ENCODE results near the gene L2HGDH. TPM values are rescaled to one million over a fixed set of nuclear protein-coding genes. Genes with fewer than 3 reads are reported as not detected.
A peak's percentile ranks its signal among the peaks of the same experiment; 100 is the strongest.

L2HGDH gene
- total and polyA plus RNA-seq, 9 of the 15 experiments (the other 6 are each of a cell fraction or from before 2014, with no cell fraction given), result 1.7 to 16.1 (median 10.5) TPM

DNA sequence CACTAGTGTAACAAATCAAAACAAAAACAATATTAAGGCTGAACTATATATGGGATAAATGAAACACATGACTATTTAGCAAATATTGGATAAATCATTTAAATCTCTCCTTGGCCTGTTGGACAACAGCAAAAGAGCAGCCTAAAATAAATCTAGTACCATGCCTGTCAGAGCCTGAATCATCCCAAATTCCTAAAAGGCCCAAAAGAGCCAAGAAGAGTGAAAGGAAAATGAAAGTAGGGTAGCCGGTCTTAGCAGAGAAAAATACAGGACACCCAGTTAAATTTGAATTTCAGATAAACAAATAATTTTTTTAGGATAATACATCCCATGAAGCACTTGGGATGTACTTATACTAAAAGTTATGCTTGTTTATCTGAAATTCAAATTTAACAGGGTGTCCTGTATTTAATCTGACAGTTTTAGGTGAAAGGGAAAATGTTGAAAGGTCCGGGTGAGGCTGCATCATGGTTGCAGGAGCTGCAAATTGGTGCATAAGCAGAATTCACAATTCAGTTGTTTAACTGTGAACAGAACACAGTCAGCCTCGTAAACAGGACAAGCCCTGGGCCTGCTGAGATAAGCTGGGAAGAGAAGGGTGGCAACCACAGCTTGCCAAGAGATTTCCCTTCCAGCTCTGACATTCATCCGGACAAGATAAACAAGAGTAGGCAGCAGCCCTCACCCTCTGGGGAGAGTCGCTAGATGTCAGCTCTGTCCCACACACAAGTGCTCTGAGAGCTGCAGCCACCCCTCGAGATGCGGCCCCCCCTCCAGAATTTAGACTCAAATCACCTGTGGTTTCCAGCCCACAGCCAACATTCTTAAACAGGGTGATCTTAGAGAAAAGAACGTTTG lies 30.4 kb upstream of the L2HGDH start (continued):
- peak; percentile 12; the same call in 1 of the 2 replicates for TF ChIP-seq C11orf30 (IDR thresholded peaks at IDR 0.05; ENCODE audit: low read depth)
- TF ChIP-seq ZNF592 (IDR thresholded peaks at IDR 0.05), result peak; percentile 51; the same call in 1 of the 2 replicates
- TF ChIP-seq, protein P1, sequence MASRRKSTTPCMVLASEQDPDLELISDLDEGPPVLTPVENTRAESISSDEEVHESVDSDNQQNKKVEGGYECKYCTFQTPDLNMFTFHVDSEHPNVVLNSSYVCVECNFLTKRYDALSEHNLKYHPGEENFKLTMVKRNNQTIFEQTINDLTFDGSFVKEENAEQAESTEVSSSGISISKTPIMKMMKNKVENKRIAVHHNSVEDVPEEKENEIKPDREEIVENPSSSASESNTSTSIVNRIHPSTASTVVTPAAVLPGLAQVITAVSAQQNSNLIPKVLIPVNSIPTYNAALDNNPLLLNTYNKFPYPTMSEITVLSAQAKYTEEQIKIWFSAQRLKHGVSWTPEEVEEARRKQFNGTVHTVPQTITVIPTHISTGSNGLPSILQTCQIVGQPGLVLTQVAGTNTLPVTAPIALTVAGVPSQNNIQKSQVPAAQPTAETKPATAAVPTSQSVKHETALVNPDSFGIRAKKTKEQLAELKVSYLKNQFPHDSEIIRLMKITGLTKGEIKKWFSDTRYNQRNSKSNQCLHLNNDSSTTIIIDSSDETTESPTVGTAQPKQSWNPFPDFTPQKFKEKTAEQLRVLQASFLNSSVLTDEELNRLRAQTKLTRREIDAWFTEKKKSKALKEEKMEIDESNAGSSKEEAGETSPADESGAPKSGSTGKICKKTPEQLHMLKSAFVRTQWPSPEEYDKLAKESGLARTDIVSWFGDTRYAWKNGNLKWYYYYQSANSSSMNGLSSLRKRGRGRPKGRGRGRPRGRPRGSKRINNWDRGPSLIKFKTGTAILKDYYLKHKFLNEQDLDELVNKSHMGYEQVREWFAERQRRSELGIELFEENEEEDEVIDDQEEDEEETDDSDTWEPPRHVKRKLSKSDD (conservative IDR thresholded peaks at IDR 0.05; ENCODE audit: low read length), result no peak
- TF ChIP-seq KDM4B (IDR thresholded peaks at IDR 0.05; ENCODE audit: borderline replicate concordance in 2 of 2, low read depth in 1 of 2), result no peak
- peak; percentile 76 for TF ChIP-seq NCOR1 (IDR thresholded peaks at IDR 0.05)
- no peak for TF ChIP-seq SLC30A9 (CRISPR knock-in tag; IDR thresholded peaks at IDR 0.05)
- TF ChIP-seq ZNF589 (CRISPR knock-in tag; IDR thresholded peaks at IDR 0.05; ENCODE audit: low read depth), result no peak
- TF ChIP-seq, protein P2, sequence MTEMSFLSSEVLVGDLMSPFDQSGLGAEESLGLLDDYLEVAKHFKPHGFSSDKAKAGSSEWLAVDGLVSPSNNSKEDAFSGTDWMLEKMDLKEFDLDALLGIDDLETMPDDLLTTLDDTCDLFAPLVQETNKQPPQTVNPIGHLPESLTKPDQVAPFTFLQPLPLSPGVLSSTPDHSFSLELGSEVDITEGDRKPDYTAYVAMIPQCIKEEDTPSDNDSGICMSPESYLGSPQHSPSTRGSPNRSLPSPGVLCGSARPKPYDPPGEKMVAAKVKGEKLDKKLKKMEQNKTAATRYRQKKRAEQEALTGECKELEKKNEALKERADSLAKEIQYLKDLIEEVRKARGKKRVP (CRISPR knock-in tag; IDR thresholded peaks at IDR 0.05), result no peak
- peak in 1 of 2 experiments; percentile 58 for TF ChIP-seq AFF1 (IDR thresholded peaks at IDR 0.05; ENCODE audit: low read depth in 1 of 2, partially characterized antibody in 2 of 2)
- peak; percentile 87 for TF ChIP-seq CBFA2T3 (IDR thresholded peaks at IDR 0.05)
- no peak for TF ChIP-seq IFI16 (CRISPR knock-in tag; IDR thresholded peaks at IDR 0.05)
- TF ChIP-seq, protein P3, sequence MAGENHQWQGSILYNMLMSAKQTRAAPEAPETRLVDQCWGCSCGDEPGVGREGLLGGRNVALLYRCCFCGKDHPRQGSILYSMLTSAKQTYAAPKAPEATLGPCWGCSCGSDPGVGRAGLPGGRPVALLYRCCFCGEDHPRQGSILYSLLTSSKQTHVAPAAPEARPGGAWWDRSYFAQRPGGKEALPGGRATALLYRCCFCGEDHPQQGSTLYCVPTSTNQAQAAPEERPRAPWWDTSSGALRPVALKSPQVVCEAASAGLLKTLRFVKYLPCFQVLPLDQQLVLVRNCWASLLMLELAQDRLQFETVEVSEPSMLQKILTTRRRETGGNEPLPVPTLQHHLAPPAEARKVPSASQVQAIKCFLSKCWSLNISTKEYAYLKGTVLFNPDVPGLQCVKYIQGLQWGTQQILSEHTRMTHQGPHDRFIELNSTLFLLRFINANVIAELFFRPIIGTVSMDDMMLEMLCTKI (IDR thresholded peaks at IDR 0.05; ENCODE audit: partially characterized antibody), result no peak
